HG02981 (cell line): ENCODE data around the gene PICK1.
"Not testable (repeated sequence)": the region's sequence is repeated elsewhere in the genome, so short reads cannot be mapped to it uniquely, and the experiment has no call there.

Experiments used
- ATAC-seq: cut with Tn5 transposase; IDR thresholded peaks from one replicate; pipeline ENCODE4 v1.9.1; 2021; ENCODE audit warnings: mild to moderate bottlenecking, moderate library complexity; ENCODE audit not compliant: unreplicated experiment

PICK1 gene

GRCh38 chr22:38110863-38111852 is 54.0 kb downstream of the PICK1 start:
- no peak for ATAC-seq

DNA sequence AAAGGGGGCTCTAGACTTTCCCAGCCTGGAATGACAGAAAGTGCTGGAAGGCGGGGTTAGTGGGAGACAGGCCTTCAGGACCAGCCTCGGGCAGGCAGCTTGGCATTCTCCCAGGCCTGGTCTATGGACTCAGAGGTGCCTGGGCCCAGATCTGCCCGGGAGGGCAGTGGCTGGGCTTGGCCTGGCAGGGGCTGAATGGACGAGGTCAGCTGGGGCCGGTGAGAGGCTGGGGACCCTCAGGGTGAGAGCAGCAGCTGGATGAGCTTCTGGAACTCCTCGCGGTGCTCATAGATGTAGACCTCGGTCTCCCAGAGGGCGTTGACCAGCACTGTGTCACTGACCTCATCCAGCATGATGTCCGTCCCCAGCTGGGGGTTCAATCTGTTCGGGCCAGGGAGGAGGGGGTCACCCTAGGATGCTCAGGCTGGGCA is 54.7 kb downstream of the PICK1 start:
- ATAC-seq: no peak

DNA sequence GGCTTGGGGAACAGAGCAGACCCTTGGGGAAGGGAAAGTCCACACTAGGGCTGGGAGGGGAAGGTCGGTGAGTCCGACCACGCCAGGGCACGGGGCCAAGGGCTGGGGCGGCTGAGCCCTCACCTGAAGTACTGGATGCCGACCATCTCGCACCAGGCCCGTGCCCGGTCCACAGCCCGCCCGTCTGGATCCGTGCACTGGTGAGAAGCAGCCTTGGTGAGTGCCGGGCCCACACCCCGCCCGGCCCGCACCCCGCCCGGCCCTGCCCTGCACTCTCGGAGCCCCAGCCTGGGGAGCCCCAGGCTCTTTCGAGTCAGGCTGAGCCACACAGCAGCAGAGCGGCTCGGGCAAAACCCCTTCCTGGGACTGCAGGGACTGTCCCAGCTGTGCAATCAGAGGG is 55.2 kb downstream of the PICK1 start:
- ATAC-seq: no peak

DNA sequence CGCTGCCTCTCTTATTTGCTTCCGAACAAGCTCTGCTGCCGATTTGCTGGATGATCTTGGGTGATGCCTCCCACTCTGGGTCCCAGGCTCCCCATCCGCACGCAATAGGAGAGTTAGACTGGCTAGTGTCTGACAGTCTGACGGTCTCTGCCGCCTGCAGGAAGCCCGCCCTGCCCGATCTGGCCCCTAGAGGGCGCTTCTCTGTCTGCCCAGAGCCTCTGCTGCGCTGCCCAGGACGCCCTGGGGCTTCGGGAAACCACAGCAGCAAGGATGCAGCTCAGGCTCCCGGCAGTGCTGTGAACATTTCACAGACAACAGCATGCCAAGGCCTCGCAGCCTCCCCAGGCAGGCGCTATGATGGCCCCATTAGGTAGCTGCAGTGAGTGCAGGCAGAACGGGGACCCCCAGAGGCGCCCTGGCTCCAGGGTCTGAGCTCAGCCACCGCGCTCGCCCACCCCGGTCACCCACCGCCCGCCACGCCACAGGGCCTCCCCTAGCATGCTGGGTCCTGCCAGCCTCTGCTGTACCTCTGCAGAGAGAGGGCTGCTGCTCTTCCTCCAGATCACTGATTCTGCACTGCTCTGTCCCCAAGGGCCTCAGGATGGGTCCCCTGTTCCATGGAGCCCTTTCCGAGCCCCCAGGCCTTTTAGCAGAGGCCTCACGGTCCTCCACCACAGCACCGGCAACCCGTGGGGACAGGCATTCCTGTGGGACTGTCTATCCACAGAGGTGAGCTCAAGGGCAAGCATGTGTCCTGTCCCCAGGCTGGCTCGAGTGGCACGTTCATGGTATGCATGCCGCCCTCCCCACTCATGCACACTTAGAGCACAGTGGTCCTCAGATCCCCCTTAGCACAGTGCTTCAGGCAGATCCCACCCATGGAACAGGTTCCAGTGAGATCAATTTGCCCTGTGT is 57.5 kb downstream of the PICK1 start:
- ATAC-seq: no peak

GRCh38 chr22:38115423-38116205 is 58.4 kb downstream of the PICK1 start:
- ATAC-seq: no peak

DNA sequence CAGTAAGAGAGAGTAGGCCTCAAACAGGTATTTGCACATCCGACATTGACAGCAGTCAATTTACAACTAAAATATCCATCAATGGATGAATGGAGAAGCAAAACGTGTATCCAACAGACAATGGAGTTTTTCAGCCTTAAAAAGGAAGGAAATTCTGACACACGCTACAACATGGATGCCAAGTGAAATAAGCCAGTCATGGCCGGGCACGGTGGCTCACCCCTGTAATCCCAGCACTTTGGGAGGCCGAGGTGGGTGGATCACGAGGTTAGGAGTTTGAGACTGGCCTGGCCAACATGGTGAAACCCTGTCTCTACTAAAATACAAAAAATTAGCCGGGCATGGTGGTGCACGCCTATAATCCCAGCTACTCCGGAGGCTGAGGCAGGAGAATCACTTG is 60.4 kb downstream of the PICK1 start:
- not testable (repeated sequence) for ATAC-seq

GRCh38 chr22:38118182-38118581 is 61.0 kb downstream of the PICK1 start:
- ATAC-seq: no peak

DNA sequence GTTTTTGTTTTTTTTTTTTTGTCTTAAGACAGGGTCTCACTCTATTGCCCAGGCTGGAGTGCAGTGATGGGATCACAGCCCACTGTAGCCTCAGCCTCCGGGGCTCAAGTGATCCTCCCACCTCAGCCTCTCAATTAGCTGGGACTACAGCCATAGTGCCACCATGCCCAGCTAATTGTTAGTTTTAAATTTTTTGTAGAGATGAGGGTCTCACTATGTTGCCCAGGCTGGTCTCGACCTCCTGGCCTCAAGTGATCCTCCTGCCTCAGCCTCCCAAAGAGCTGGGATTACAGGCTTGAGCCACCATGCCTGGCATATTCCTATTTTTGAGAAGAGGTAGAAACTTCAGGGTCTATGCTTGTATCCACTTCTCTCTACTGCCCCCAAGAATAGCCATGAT is 61.5 kb downstream of the PICK1 start:
- ATAC-seq: not testable (repeated sequence)

DNA sequence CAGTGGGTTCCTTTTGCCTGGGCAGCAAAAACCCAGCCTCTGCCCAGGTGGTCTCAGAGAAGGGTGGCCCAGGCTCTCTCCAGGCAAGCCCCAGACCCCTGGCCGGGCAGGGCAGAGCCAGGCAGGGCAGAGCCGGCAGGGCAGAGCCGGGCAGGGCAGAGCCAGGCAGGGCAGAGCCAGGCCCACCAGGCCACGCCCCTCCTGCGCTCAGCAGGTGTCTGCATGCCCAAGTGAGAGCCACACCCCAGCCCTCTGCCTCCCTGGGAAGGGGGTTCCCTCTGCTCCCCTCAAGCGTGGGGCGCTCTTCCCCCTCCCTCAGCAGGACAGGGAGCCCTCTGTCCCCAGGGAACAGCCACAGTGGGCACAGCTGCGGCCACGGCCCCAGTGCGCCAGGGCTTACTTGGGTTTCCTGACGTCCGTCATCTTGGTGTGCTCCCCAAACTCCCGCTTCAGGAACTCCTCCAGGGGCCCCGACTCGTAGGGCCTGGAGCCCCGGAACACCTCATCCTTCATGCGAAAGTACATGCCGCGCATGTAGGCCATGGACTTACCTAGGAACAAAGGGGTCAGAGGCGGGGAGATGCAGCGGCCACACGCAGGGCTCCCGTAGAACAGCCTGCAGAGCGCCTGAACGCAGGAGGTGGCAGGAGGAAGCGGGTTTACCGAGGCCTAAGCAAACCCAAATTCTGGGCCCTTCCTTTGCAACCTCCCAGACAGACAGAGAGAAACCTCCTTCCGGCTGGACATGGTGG is 63.3 kb downstream of the PICK1 start:
- no peak for ATAC-seq

GRCh38 chr22:38122616-38123015 is 65.4 kb downstream of the PICK1 start:
- no peak for ATAC-seq

DNA sequence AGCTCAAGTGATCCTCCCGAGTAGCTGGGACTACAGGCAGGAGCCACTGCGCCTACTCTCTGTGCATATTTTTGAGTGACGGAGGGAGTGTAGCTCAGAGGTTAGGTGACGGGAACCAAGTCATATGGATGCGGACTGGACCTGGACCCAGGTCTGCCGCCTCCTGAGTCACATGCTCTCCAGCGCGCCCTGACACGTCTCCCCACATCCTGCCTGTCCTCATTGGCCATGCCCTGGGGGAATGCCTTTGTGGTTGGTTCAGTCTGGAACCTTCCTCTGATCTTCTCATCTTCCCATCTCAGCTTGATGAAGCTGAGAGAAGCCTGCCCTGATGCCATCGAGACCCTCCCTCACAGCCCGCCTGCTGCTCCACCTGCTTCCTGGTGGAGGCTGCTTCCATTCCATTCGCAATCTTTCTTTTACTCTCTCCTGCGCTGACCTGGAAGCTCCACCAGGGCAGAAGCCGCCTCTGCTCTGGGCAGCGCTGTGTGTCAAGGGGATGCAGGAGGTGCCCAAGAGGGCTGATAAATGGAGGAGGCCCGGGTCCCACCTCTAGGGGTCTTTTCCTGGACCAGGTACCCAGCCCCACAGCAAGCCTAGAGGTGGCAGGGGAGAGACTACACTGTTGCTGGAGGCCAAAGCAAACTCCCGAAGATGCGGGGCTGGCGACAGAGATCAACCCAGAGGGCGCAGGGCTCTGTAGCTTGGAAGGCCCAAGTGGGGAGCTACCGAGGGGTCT is 67.2 kb downstream of the PICK1 start:
- ATAC-seq: no peak

DNA sequence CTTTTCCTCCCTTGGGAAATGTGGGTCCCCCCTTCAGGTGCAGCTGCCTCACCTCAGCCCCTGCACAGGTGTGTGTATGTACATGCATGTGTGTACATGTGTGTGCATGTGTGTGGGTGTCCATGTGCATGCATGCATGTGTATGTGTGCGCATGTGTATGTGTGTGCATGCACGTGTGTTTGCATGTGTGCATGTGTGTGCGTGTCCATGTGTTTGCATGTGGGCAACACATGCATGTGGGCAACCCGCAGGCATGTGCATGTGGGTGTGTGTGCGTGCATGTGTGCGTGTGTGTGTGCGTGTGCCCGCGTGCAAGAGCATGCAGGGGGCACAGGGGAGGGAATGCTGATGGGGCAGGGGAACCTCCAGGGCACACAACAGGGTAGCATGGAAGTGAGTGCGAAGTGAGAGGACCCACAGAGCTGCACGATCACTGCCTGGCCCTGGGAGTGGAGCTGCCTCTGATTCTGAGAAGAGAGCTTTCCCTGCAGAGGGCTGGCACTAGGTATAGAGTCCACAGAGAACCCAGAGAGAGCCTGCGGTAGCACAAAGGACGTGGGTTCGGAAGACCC is 67.9 kb downstream of the PICK1 start:
- no peak for ATAC-seq
